ENCODE results near the gene COBL.

The COBL gene

GRCh38 chr7:51306761-51307160 lies 9.8 kb downstream of the COBL start:
- no peak for DNase-seq

- DNase-seq, result no peak
Observed at GRCh38 chr7:51304729-51305128, 11.9 kb downstream of the COBL start.

GRCh38 chr7:51303142-51303525 lies 13.5 kb downstream of the COBL start:
- DNase-seq, result no peak

GRCh38 chr7:51301806-51302205 lies 14.8 kb downstream of the COBL start:
- DNase-seq, result no peak

- no peak for DNase-seq
Observed at GRCh38 chr7:51300762-51301674, 15.6 kb downstream of the COBL start.

- DNase-seq, result no peak
Observed at GRCh38 chr7:51299391-51300133, 17.0 kb downstream of the COBL start.

GRCh38 chr7:51298912-51299311 lies 17.7 kb downstream of the COBL start:
- DNase-seq, result no peak

- no peak for DNase-seq
Observed at GRCh38 chr7:51297986-51298385, 18.6 kb downstream of the COBL start.

GRCh38 chr7:51295440-51296245 lies 21.0 kb downstream of the COBL start:
- DNase-seq, result peak in 1 of 3 experiments; percentile 40

GRCh38 chr7:51292596-51292995 lies 24.0 kb downstream of the COBL start:
- no peak for DNase-seq

GRCh38 chr7:51290702-51291540 lies 25.7 kb downstream of the COBL start:
- DNase-seq, result no peak

- no peak for DNase-seq
Observed at GRCh38 chr7:51290304-51290637, 26.3 kb downstream of the COBL start.

- peak in 1 of 3 experiments; percentile 21 for DNase-seq
Observed at GRCh38 chr7:51289623-51290303, 26.8 kb downstream of the COBL start.

- peak in 1 of 3 experiments; percentile 53 for DNase-seq
Observed at GRCh38 chr7:51288896-51289622, 27.6 kb downstream of the COBL start.

- no peak for DNase-seq
Observed at GRCh38 chr7:51286401-51286800, 30.2 kb downstream of the COBL start.

- DNase-seq, result no peak
Observed at GRCh38 chr7:51280156-51280555, 36.5 kb downstream of the COBL start.

GRCh38 chr7:51279391-51280023 lies 37.1 kb downstream of the COBL start:
- DNase-seq, result no peak

- DNase-seq, result peak; percentile 4 to 66 (median 21)
Observed at GRCh38 chr7:51278797-51279196, 37.8 kb downstream of the COBL start.

- no peak for DNase-seq
Observed at GRCh38 chr7:51276967-51277366, 39.6 kb downstream of the COBL start.

GRCh38 chr7:51276091-51276605 lies 40.5 kb downstream of the COBL start:
- no peak for DNase-seq

Data from NCI-H1417 (cell line).